ENCODE data around the gene CHI3L1.

- no peak for TF ChIP-seq CTCF (IDR thresholded peaks at IDR 0.05)
- no peak for TF ChIP-seq POLR2A (IDR thresholded peaks at IDR 0.05)
- TF ChIP-seq POLR2AphosphoS5 (IDR thresholded peaks at IDR 0.05) = no peak
- no peak for TF ChIP-seq EP300 (IDR thresholded peaks at IDR 0.05; ENCODE audit: low read depth)
These were observed 16.6 kb downstream of the CHI3L1 start for GRCh38 chr1:203169770-203170520.

All from transverse colon (tissue), 4 donors.